GM12864 (cell line): Measurements from ENCODE around the gene CCDC9B.

ENCODE experiments used
- DNase-seq: peaks from one replicate; pipeline ENCODE4 v3.0.0-alpha.2; 2011; ENCODE audit warnings: low read depth
- H3K4me3 ChIP-seq: 2 replicates; pipeline ENCODE4 v1.5.1; 2011; ENCODE audit warnings: mild to moderate bottlenecking, low read depth, low read length, control low read depth
- TF ChIP-seq, protein P1 (sequence below): IDR thresholded peaks from 2 replicates; pipeline ENCODE4 v1.5.1; 2011; ENCODE audit warnings: low read depth, mild to moderate bottlenecking, moderate library complexity, low read length, control low read depth, inconsistent platforms; ENCODE audit errors: missing control alignments

The CCDC9B gene

DNA sequence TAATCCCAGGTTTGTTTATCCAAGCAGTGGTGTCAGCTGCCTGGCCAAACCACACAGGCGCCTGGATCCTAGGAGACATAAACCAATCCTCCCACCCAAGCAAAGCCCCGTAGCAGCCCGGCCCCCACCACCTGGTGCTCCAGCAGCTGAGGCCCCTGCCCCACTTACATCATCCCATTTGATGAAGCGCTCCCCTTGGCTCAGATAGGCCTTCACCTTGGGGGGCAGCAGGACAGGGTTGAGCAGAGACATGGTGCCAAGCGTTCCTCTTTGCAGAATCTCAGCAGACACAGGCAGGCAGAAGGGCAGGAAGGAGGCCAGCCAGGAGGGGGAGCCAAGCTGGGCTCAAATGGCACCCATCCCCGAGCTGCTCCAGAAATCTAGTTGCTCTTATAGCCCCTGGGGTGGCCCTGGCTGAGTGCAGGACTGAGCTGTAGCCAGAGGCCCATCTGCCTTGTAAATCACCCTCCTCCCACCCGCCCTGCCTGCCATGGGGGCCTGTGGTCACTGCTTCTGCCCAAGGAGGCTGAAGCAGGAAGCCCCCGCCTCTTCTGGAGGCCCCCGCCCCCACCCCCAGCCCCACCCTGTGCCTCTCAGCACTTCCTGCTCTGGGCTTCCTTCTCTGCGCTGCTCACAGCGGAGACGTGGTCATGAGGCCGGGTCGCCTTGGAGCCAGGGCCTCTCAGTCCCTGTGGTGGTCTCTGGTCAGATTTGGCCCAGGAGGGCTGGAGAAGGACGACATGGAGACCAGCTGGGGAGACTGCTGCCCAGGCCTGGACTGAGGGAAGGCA lies 33.1 kb downstream of the CCDC9B start, which contains the start of gene PLCB2:
Gene PLCB2, minus strand, starts transcription at position 515 of the 791 bp plus-strand sequence. Its CDS starts 263 bp downstream, at position 252.
- DNase-seq: no peak
- peak within 1 kb of the TSS; percentile 69 for H3K4me3 ChIP-seq

DNA sequence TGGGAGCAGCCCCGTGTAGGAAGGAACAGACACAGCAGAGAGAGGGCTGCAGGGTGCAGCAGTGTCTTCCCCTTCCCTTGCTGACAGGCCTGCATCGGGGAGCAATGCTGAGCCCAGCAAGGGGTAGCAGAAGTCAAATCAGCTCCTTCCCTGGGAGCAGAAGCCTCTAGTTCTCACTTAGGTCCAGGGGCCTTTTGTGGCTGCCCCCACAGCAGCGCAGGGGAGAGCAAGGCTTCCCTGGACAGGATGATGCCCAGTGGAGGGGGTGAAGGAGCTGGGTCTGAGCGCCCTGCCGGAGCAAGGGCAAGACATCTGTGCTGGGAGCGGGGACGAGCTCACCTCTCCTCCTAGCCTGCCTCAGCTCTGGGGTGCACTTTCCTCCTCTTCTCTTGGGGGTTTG lies 33.8 kb downstream of the CCDC9B start:
- peak overlapping the region; percentile 50 for H3K4me3 ChIP-seq
- TF ChIP-seq, protein P1, sequence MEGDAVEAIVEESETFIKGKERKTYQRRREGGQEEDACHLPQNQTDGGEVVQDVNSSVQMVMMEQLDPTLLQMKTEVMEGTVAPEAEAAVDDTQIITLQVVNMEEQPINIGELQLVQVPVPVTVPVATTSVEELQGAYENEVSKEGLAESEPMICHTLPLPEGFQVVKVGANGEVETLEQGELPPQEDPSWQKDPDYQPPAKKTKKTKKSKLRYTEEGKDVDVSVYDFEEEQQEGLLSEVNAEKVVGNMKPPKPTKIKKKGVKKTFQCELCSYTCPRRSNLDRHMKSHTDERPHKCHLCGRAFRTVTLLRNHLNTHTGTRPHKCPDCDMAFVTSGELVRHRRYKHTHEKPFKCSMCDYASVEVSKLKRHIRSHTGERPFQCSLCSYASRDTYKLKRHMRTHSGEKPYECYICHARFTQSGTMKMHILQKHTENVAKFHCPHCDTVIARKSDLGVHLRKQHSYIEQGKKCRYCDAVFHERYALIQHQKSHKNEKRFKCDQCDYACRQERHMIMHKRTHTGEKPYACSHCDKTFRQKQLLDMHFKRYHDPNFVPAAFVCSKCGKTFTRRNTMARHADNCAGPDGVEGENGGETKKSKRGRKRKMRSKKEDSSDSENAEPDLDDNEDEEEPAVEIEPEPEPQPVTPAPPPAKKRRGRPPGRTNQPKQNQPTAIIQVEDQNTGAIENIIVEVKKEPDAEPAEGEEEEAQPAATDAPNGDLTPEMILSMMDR: no peak
- DNase-seq: no peak

More for the DNA sequence above, 33.1 kb downstream of the CCDC9B start, which contains the start of gene PLCB2:
- TF ChIP-seq, protein P1: peak; percentile 67

GRCh38 chr15:40306371-40306770 lies 34.4 kb downstream of the CCDC9B start:
- TF ChIP-seq, protein P1: no peak
- peak overlapping the region; percentile 50; the same call in 1 of the 2 replicates for H3K4me3 ChIP-seq
- DNase-seq: no peak

- TF ChIP-seq, protein P1: no peak
- no peak for DNase-seq
- no peak overlapping the region for H3K4me3 ChIP-seq
Measured at GRCh38 chr15:40305281-40305680, 35.5 kb downstream of the CCDC9B start.

GRCh38 chr15:40303576-40303975 lies 37.2 kb downstream of the CCDC9B start:
- DNase-seq: no peak
- TF ChIP-seq, protein P1: no peak
- no peak overlapping the region for H3K4me3 ChIP-seq

GRCh38 chr15:40302981-40303380 lies 37.8 kb downstream of the CCDC9B start:
- no peak for DNase-seq
- TF ChIP-seq, protein P1: no peak
- no peak overlapping the region for H3K4me3 ChIP-seq
